Uterus (tissue), 4 donors: ENCODE results near the gene TFF3. TPM values are rescaled to one million over a fixed set of nuclear protein-coding genes. Genes with fewer than 3 reads are reported as not detected.

Source experiments
- DNase-seq, 2 donors: peaks; one replicate each; pipeline ENCODE4 v3.0.0-alpha.2; 2019 to 2020
- H3K27ac ChIP-seq, 2 donors: fragments of 200-600 bp; sonication (generic); 1 replicate in 1 of 2; 2 replicates in 1 of 2; pipeline ENCODE4 v1.5.1; 2016 to 2018
- H3K27me3 ChIP-seq, 2 donors: fragments of 200-600 bp; sonication (generic); one replicate each; pipeline ENCODE4 v1.5.1; 2018 to 2019; ENCODE audit warnings: control low read depth in 1 of 2
- H3K36me3 ChIP-seq, 2 donors: fragments of 200-600 bp; sonication (generic); one replicate each; pipeline ENCODE4 v1.5.1; 2019; ENCODE audit warnings: control low read depth in 1 of 2
- H3K4me1 ChIP-seq, 2 donors: fragments of 200-600 bp; sonication (generic); one replicate each; pipeline ENCODE4 v1.5.1; 2018 to 2019; ENCODE audit warnings: control low read depth in 1 of 2
- H3K4me3 ChIP-seq, 2 donors: fragments of 200-600 bp; sonication (generic); 1 replicate in 1 of 2; 2 replicates in 1 of 2; pipeline ENCODE4 v1.5.1; 2018 to 2019; ENCODE audit warnings: mild to moderate bottlenecking in 1 of 2
- H3K9me3 ChIP-seq, 2 donors: fragments of 200-600 bp; sonication (generic); one replicate each; pipeline ENCODE4 v1.5.1; 2019; ENCODE audit warnings: control low read depth in 1 of 2
- CTCF ChIP-seq, 4 experiments: fragments of 200-600 bp in 2 of 4; fragments of 450-650 bp in 2 of 4; sonication (generic) in 2 of 4; IDR thresholded peaks; one replicate each; pipeline ENCODE4 v1.5.1; 2016 to 2019; ENCODE audit warnings: antibody characterized with exemption in 4 of 4, mild to moderate bottlenecking in 2 of 4, moderate library complexity in 1 of 4
- POLR2A ChIP-seq, 2 donors: fragments of 450-650 bp; IDR thresholded peaks; one replicate each; pipeline ENCODE4 v1.6.1; 2016; ENCODE audit warnings: antibody characterized with exemption in 2 of 2, mild to moderate bottlenecking in 1 of 2, moderate library complexity in 1 of 2
- intact Hi-C: fragments of 100-400 bp; cut with DNase I; formaldehyde crosslinking; loops from one replicate; pipeline ENCODE4 v1.15.1; 2023; ENCODE audit warnings: low total_unique reads
- total RNA-seq, 4 donors: library from RNA; depleted of rRNA in 3 of 4; stranded (reverse); fragments of >200 nt in 3 of 4; gene quantifications; one replicate each; pipeline versions ENCODE4 v1.1.0 to v1.2.4, GENCODE V29; 2014 to 2023
- donor health status: DM: yes; HTN: yes; CAD: no.

TFF3 gene
- total RNA-seq, 4 donors from 2014 or later: 1.4 to 49.7 (median 24.2) TPM

GRCh38 chr21:42308914-42309752, 6.1 kb downstream of the TFF3 start:
- no peaks in the 10 kb centered on the region for H3K36me3 ChIP-seq
- no peak overlapping the region for H3K4me3 ChIP-seq
- no peaks in the 10 kb centered on the region for H3K9me3 ChIP-seq
- intact Hi-C loops: no loop called here
- no peak for DNase-seq
- TF ChIP-seq CTCF (IDR thresholded peaks at IDR 0.05) (no peak), POLR2A (IDR thresholded peaks at IDR 0.05) (no peak)
- peaks cover 0 to 4% of the 10 kb centered on the region in 2 donors for H3K4me1 ChIP-seq
- H3K27me3 ChIP-seq: peaks cover 0 to 8% of the 10 kb centered on the region in 2 donors
- no peak overlapping the region for H3K27ac ChIP-seq

- Histone ChIP-seq H3K9me3 (no peaks in the 10 kb centered on the region), H3K27ac (no peak overlapping the region), H3K4me1 (peaks cover 0 to 4% of the 10 kb centered on the region in 2 donors), H3K36me3 (no peaks in the 10 kb centered on the region), H3K27me3 (peaks cover 0 to 8% of the 10 kb centered on the region in 2 donors), H3K4me3 (no peak overlapping the region)
- no peak for TF ChIP-seq CTCF (IDR thresholded peaks at IDR 0.05)
- no peak for TF ChIP-seq POLR2A (IDR thresholded peaks at IDR 0.05)
- no peak for DNase-seq
- intact Hi-C loops: no loop called here
Observed at GRCh38 chr21:42308161-42308913, 6.9 kb downstream of the TFF3 start.

- no peak for DNase-seq
- no peaks in the 10 kb centered on the region for H3K36me3 ChIP-seq
- intact Hi-C loops: no loop called here
- peaks cover 0 to 4% of the 10 kb centered on the region in 2 donors for H3K4me1 ChIP-seq
- no peaks in the 10 kb centered on the region for H3K9me3 ChIP-seq
- no peak overlapping the region for H3K4me3 ChIP-seq
- peaks cover 0 to 8% of the 10 kb centered on the region in 2 donors for H3K27me3 ChIP-seq
- H3K27ac ChIP-seq: no peak overlapping the region
- TF ChIP-seq POLR2A (IDR thresholded peaks at IDR 0.05): no peak
- TF ChIP-seq CTCF (IDR thresholded peaks at IDR 0.05): no peak
Observed at GRCh38 chr21:42307106-42307505, 8.1 kb downstream of the TFF3 start.

- no peaks in the 10 kb centered on the region for H3K9me3 ChIP-seq
- H3K4me3 ChIP-seq: no peak overlapping the region
- no peak for DNase-seq
- H3K27me3 ChIP-seq: peaks cover 0 to 8% of the 10 kb centered on the region in 2 donors
- peaks cover 0 to 4% of the 10 kb centered on the region in 2 donors for H3K4me1 ChIP-seq
- no peak overlapping the region for H3K27ac ChIP-seq
- H3K36me3 ChIP-seq: no peaks in the 10 kb centered on the region
- TF ChIP-seq CTCF (IDR thresholded peaks at IDR 0.05) (no peak), POLR2A (IDR thresholded peaks at IDR 0.05) (no peak)
- intact Hi-C loops: no loop called here
Observed at GRCh38 chr21:42306366-42307035, 8.7 kb downstream of the TFF3 start.
